ENCODE results near the gene RBM43. TPM values are rescaled to one million over a fixed set of nuclear protein-coding genes. Genes with fewer than 3 reads are reported as not detected.
A peak's percentile ranks its signal among the peaks of the same experiment; 100 is the strongest.

Gene RBM43
- total and polyA plus RNA-seq, 2 of the 4 experiments (the other 2 are of a cell fraction), result 1.6 to 3.6 TPM

DNA sequence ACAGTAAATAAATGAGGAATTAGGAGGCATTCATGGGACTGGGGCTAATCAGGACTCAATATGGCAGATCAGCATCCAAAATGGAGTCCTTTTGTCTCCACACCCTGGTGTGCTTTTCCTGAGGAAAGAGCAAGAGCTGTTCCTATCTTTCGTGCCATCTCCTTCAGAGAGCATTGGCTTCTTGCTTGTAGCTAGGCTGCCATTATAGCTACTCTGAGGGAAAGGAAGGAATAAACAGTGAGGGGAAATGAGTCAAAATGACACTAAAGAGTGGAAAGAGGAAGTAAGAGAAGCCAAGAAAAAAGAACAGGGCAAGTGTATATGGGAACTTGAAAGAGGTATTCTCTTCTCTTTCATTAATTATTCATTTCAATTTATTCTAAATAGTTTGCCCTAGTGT, 36.2 kb upstream of the RBM43 start:
- intact Hi-C loops (cut with micrococcal nuclease) (no loop called here), in situ Hi-C loops (cut with MboI; ENCODE audit: low sequenced_read_pairs) (loop anchor here (10.0 kb wide), 1 partner anchor 117 kb away; no protein-coding TSS in a partner anchor), dilution Hi-C loops (cut with HindIII; ENCODE audit: low sequenced_read_pairs, unreplicated experiment) (no loop called here)
- H2BK15ac ChIP-seq (ENCODE audit: low read depth, low read length), result no peak overlapping the region
- no peak overlapping the region for H3K4me3 ChIP-seq (ENCODE audit: insufficient read depth, low read depth, low read length)
- no peak overlapping the region for H3K4me2 ChIP-seq (ENCODE audit: low read depth, low read length)
- no CpG with 5 or more reads among the region's 1 CpG for WGBS, 2 experiments (ENCODE audit: extremely low coverage in 2 of 2, insufficient read length in 1 of 2)
- H3K79me1 ChIP-seq (ENCODE audit: low read depth in 1 of 2, low read length in 2 of 2), result no peaks in the 10 kb centered on the region
- no peaks in the 10 kb centered on the region for H3K27me3 ChIP-seq (ENCODE audit: control insufficient read depth, insufficient read depth, low read length)
- no peak overlapping the region for H3K23ac ChIP-seq (ENCODE audit: low read depth, low read length)
- no peaks in the 10 kb centered on the region for H3K36me3 ChIP-seq (ENCODE audit: control insufficient read depth, insufficient read depth, low read length)
- H2AK5ac ChIP-seq (ENCODE audit: low read depth, low read length), result no peak overlapping the region
- no peaks in the 10 kb centered on the region for H3K9me3 ChIP-seq (ENCODE audit: control insufficient read depth, insufficient read depth, low read length)
- H4K91ac ChIP-seq (ENCODE audit: insufficient read depth, low read depth, low read length), result no peak overlapping the region
- H4K8ac ChIP-seq (ENCODE audit: low read depth in 2 of 2, low read length in 2 of 2), result 0 out of 4 replicates have a peak overlapping the region, but pooled peaks of 1 of the 2 experiments have one; percentile 6
- H3K4me1 ChIP-seq (ENCODE audit: control insufficient read depth, insufficient read depth, low read length), result peaks cover 4% of the 10 kb centered on the region; the same call in 1 of the 2 replicates
- DNase-seq, result peak; percentile 11
- CTCF ChIA-PET, result no interaction called here
- no peak overlapping the region for H3K14ac ChIP-seq (replicated peaks; ENCODE audit: low read depth, low read length)
- H2AFZ ChIP-seq (replicated peaks; ENCODE audit: low read length, poor library complexity), result no peak overlapping the region
- H4K20me1 ChIP-seq (ENCODE audit: insufficient read depth, low read length), result no peaks in the 10 kb centered on the region
- no peak overlapping the region for H3K56ac ChIP-seq (ENCODE audit: extremely low read depth, insufficient read depth, low read length)
- POLR2A ChIA-PET (ENCODE audit: unreplicated experiment), result no interaction called here
- no peak overlapping the region for H2BK120ac ChIP-seq (ENCODE audit: low read depth, low read length)
- no peak overlapping the region for H2AK9ac ChIP-seq (replicated peaks; ENCODE audit: low read depth, low read length, poor library complexity)
- no peak overlapping the region for H3K4ac ChIP-seq (ENCODE audit: low read depth, low read length)
- H2BK5ac ChIP-seq (ENCODE audit: low read depth, low read length, poor library complexity, severe bottlenecking), result no peak overlapping the region
- no peak for ATAC-seq (ENCODE audit: low read depth)
- no TSS peak for BruUV-seq (replicated peaks)
- TF ChIP-seq FOS (IDR thresholded peaks at IDR 0.05; ENCODE audit: low read depth, low read length) (no peak), MAZ (IDR thresholded peaks at IDR 0.05; ENCODE audit: borderline replicate concordance, low read depth, low read length) (no peak), RFX5 (IDR thresholded peaks at IDR 0.05; ENCODE audit: low read depth, low read length) (no peak), POLR2A (IDR thresholded peaks at IDR 0.05; ENCODE audit: low read depth, low read length) (no peak), RCOR1 (IDR thresholded peaks at IDR 0.05; ENCODE audit: insufficient replicate concordance, low read length) (no peak), MXI1 (IDR thresholded peaks at IDR 0.05; ENCODE audit: borderline replicate concordance, low read depth, low read length) (no peak), CEBPB (IDR thresholded peaks at IDR 0.05; ENCODE audit: low read depth, low read length) (no peak), CHD1 (IDR thresholded peaks at IDR 0.05; ENCODE audit: low read depth, low read length) (no peak)
- TF ChIP-seq, protein P1, sequence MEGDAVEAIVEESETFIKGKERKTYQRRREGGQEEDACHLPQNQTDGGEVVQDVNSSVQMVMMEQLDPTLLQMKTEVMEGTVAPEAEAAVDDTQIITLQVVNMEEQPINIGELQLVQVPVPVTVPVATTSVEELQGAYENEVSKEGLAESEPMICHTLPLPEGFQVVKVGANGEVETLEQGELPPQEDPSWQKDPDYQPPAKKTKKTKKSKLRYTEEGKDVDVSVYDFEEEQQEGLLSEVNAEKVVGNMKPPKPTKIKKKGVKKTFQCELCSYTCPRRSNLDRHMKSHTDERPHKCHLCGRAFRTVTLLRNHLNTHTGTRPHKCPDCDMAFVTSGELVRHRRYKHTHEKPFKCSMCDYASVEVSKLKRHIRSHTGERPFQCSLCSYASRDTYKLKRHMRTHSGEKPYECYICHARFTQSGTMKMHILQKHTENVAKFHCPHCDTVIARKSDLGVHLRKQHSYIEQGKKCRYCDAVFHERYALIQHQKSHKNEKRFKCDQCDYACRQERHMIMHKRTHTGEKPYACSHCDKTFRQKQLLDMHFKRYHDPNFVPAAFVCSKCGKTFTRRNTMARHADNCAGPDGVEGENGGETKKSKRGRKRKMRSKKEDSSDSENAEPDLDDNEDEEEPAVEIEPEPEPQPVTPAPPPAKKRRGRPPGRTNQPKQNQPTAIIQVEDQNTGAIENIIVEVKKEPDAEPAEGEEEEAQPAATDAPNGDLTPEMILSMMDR (conservative IDR thresholded peaks at IDR 0.05; ENCODE audit: low read depth, low read length), result no peak
- TF ChIP-seq, protein P2, sequence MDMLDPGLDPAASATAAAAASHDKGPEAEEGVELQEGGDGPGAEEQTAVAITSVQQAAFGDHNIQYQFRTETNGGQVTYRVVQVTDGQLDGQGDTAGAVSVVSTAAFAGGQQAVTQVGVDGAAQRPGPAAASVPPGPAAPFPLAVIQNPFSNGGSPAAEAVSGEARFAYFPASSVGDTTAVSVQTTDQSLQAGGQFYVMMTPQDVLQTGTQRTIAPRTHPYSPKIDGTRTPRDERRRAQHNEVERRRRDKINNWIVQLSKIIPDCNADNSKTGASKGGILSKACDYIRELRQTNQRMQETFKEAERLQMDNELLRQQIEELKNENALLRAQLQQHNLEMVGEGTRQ (IDR thresholded peaks at IDR 0.05; ENCODE audit: low read depth, low read length), result no peak
- TF ChIP-seq, protein P3, sequence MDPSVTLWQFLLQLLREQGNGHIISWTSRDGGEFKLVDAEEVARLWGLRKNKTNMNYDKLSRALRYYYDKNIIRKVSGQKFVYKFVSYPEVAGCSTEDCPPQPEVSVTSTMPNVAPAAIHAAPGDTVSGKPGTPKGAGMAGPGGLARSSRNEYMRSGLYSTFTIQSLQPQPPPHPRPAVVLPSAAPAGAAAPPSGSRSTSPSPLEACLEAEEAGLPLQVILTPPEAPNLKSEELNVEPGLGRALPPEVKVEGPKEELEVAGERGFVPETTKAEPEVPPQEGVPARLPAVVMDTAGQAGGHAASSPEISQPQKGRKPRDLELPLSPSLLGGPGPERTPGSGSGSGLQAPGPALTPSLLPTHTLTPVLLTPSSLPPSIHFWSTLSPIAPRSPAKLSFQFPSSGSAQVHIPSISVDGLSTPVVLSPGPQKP (IDR thresholded peaks at IDR 0.05; ENCODE audit: borderline replicate concordance, low read depth, low read length), result no peak
- peak overlapping the region; percentile 45; the same call in 1 of the 2 replicates for H2BK20ac ChIP-seq (ENCODE audit: low read depth, low read length)
- H3K27ac ChIP-seq (ENCODE audit: insufficient read depth, low read length), result no peak overlapping the region
- no peak overlapping the region for H4K5ac ChIP-seq (ENCODE audit: low read depth, low read length)
- no peak overlapping the region for H3K18ac ChIP-seq (ENCODE audit: low read depth, low read length)
- peaks cover 5% of the 10 kb centered on the region; the same call in 1 of the 2 replicates for H3K9me1 ChIP-seq (ENCODE audit: insufficient read depth, low read length)
- H3K9ac ChIP-seq (ENCODE audit: low read depth, low read length), result no peak overlapping the region
